Keratinocyte (primary cell): ENCODE results near the gene GALNT2. TPM values are rescaled to one million over a fixed set of nuclear protein-coding genes. Genes with fewer than 3 reads are reported as not detected.

ENCODE experiments used
- DNase-seq: peaks from one replicate; pipeline ENCODE4 v3.0.0-alpha.2; 2011; ENCODE audit warnings: low read depth, missing footprints, low spot score
- FAIRE-seq: peaks from 2 replicates; lab custom pipeline; 2011; peaks lifted over from hg19 to GRCh38; lab: Jason Lieb, UNC
- H2AFZ ChIP-seq: 2 replicates; pipeline ENCODE4 v1.6.0; 2012; ENCODE audit warnings: low read length, control low read depth, inconsistent platforms; ENCODE audit not compliant: control insufficient read depth
- H3K27ac ChIP-seq: 2 replicates; pipeline ENCODE4 v1.5.1; 2011; ENCODE audit warnings: low read length; ENCODE audit not compliant: control insufficient read depth, insufficient read depth
- H3K27me3 ChIP-seq: 3 replicates; pipeline ENCODE4 v1.6.0; 2011; ENCODE audit warnings: low read length; ENCODE audit not compliant: control insufficient read depth, insufficient read depth; ENCODE audit errors: extremely low read depth
- H3K36me3 ChIP-seq, 2 experiments: 2 replicates in 1 of 2; 3 replicates in 1 of 2; pipeline ENCODE4 v1.5.1; 2011; ENCODE audit warnings: low read length in 2 of 2, mild to moderate bottlenecking in 1 of 2; ENCODE audit not compliant: control insufficient read depth in 2 of 2, insufficient read depth in 2 of 2; ENCODE audit errors: extremely low read depth in 1 of 2
- H3K4me1 ChIP-seq: 3 replicates; pipeline ENCODE4 v1.5.1; 2011; ENCODE audit warnings: low read length; ENCODE audit not compliant: control insufficient read depth, insufficient read depth; ENCODE audit errors: extremely low read depth
- H3K4me2 ChIP-seq: 3 replicates; pipeline ENCODE4 v1.6.0; 2011; ENCODE audit warnings: low read depth, low read length; ENCODE audit not compliant: control insufficient read depth, insufficient read depth; ENCODE audit errors: extremely low read depth
- H3K4me3 ChIP-seq, 3 experiments: fragments of 200-600 bp in 1 of 3; sonication (generic) in 1 of 3; 2 replicates in 2 of 3; 3 replicates in 1 of 3; pipeline ENCODE4 v1.5.1; 2011 to 2016; ENCODE audit warnings: low read length in 3 of 3, mild to moderate bottlenecking in 3 of 3, control low read depth in 2 of 3, inconsistent platforms in 1 of 3, low read depth in 1 of 3, mixed read lengths in 1 of 3, mixed run types in 1 of 3, moderate library complexity in 1 of 3; ENCODE audit not compliant: control insufficient read depth in 2 of 3, insufficient read depth in 2 of 3; ENCODE audit errors: extremely low read depth in 1 of 3
- H3K79me2 ChIP-seq: 2 replicates; pipeline ENCODE4 v1.6.0; 2012; ENCODE audit warnings: low read length; ENCODE audit not compliant: control insufficient read depth, insufficient read depth
- H3K9ac ChIP-seq: 3 replicates; pipeline ENCODE4 v1.6.0; 2011; ENCODE audit warnings: low read length; ENCODE audit not compliant: control insufficient read depth, insufficient read depth; ENCODE audit errors: extremely low read depth
- H3K9me1 ChIP-seq: 3 replicates; pipeline ENCODE4 v1.6.0; 2011; ENCODE audit warnings: low read length; ENCODE audit not compliant: control insufficient read depth, insufficient read depth; ENCODE audit errors: extremely low read depth
- H3K9me3 ChIP-seq: 2 replicates; pipeline ENCODE4 v1.5.1; 2012; ENCODE audit warnings: low read depth, low read length; ENCODE audit not compliant: control insufficient read depth
- H4K20me1 ChIP-seq: 3 replicates; pipeline ENCODE4 v1.6.0; 2011; ENCODE audit warnings: low read length; ENCODE audit not compliant: control insufficient read depth, insufficient read depth; ENCODE audit errors: extremely low read depth
- CTCF ChIP-seq, 3 experiments: IDR thresholded peaks in 1 of 3; conservative IDR thresholded peaks in 1 of 3; optimal IDR thresholded peaks in 1 of 3; 2 replicates in 2 of 3; 3 replicates in 1 of 3; pipeline versions ENCODE3 to v1.5.1; 2011; ENCODE audit warnings: low read length in 3 of 3, mild to moderate bottlenecking in 3 of 3, moderate library complexity in 2 of 3, control low read depth in 1 of 3, inconsistent platforms in 1 of 3; ENCODE audit not compliant: insufficient read depth in 2 of 3; ENCODE audit errors: extremely low read depth in 1 of 3
- EZH2 ChIP-seq: IDR thresholded peaks from one replicate; pipeline ENCODE4 v1.6.1; 2012; ENCODE audit warnings: inconsistent platforms, mild to moderate bottlenecking, low read length, moderate library complexity
- dilution Hi-C: fragments of 300-500 bp; cut with MboI; formaldehyde crosslinking; loops from one replicate; pipeline ENCODE4 v1.7.0; 2020; ENCODE audit warnings: low sequenced_read_pairs; ENCODE audit not compliant: extremely low pct_ligation_motif_present
- polyA plus RNA-seq, 5 experiments: library from polyadenylated mRNA; depleted of rRNA in 3 of 5; stranded (reverse) in 3 of 5; stranded (forward) in 1 of 5; unstranded in 1 of 5; fragments of >200 nt; gene quantifications; 1 replicate in 1 of 5; 2 replicates in 3 of 5; 3 replicates in 1 of 5; pipeline versions ENCODE4 v1.2.1 to v1.2.3, GENCODE V29; 2011 to 2012; ENCODE audit warnings: missing spikeins in 2 of 5, low read depth in 1 of 5, low replicate concordance in 1 of 5

Gene GALNT2
- polyA plus RNA-seq, 1 donor (not counting 4 experiments of a cell fraction or from before 2014, with no cell fraction given): 61.7 TPM

GRCh38 chr1:230281556-230281955, 214.5 kb downstream of the GALNT2 start:
- no peak overlapping the region for H3K4me2 ChIP-seq
- no peak overlapping the region for H3K4me3 ChIP-seq
- H4K20me1 ChIP-seq: peaks cover 2% of the 10 kb centered on the region
- no peak overlapping the region for H3K9ac ChIP-seq
- DNase-seq (no peak), FAIRE-seq (no peak)
- no peaks in the 10 kb centered on the region for H3K9me1 ChIP-seq
- H3K4me1 ChIP-seq: no peaks in the 10 kb centered on the region
- TF ChIP-seq EZH2: no peak
- TF ChIP-seq CTCF (optimal IDR thresholded peaks at IDR 0.05 in 1 of 3, IDR thresholded peaks at IDR 0.05 in 1 of 3, conservative IDR thresholded peaks at IDR 0.05 in 1 of 3; ENCODE audit: extremely low read depth in 1 of 3, insufficient read depth in 2 of 3, low read length in 3 of 3): no peak
- H3K36me3 ChIP-seq: peaks cover 12 to 24% of the 10 kb centered on the region in 2 experiments
- H3K79me2 ChIP-seq: no peaks in the 10 kb centered on the region
- no peaks in the 10 kb centered on the region for H3K27me3 ChIP-seq
- no peak overlapping the region for H3K27ac ChIP-seq
- H2AFZ ChIP-seq: no peak overlapping the region
- H3K9me3 ChIP-seq: no peaks in the 10 kb centered on the region
- dilution Hi-C loops: no loop called here

- dilution Hi-C loops: no loop called here
Observed at GRCh38 chr1:230282157-230282556, 215.1 kb downstream of the GALNT2 start.

More at GRCh38 chr1:230282157-230282556, 215.1 kb downstream of the GALNT2 start:
- H4K20me1 ChIP-seq: peaks cover 2% of the 10 kb centered on the region
- DNase-seq (no peak), FAIRE-seq (no peak)
- no peak for TF ChIP-seq CTCF (optimal IDR thresholded peaks at IDR 0.05 in 1 of 3, IDR thresholded peaks at IDR 0.05 in 1 of 3, conservative IDR thresholded peaks at IDR 0.05 in 1 of 3; ENCODE audit: extremely low read depth in 1 of 3, insufficient read depth in 2 of 3, low read length in 3 of 3)
- no peak for TF ChIP-seq EZH2
- H3K79me2 ChIP-seq: no peaks in the 10 kb centered on the region
- no peaks in the 10 kb centered on the region for H3K27me3 ChIP-seq
- H3K36me3 ChIP-seq: peaks cover 10 to 20% of the 10 kb centered on the region in 2 experiments
- no peak overlapping the region for H3K9ac ChIP-seq
- no peaks in the 10 kb centered on the region for H3K4me1 ChIP-seq
- H3K4me3 ChIP-seq: no peak overlapping the region
- H3K4me2 ChIP-seq: no peak overlapping the region
- no peak overlapping the region for H2AFZ ChIP-seq
- no peaks in the 10 kb centered on the region for H3K9me1 ChIP-seq
- no peak overlapping the region for H3K27ac ChIP-seq
- no peaks in the 10 kb centered on the region for H3K9me3 ChIP-seq
